ENCODE measurements around the gene ALDH1L1. TPM values are rescaled to one million over a fixed set of nuclear protein-coding genes. Genes with fewer than 3 reads are reported as not detected.

ALDH1L1 gene
- total RNA-seq, 1 donor from 2014 or later, result not detected

GRCh38 chr3:126060613-126061145 lies 119.7 kb downstream of the ALDH1L1 start:
- H3K9me3 Mint-ChIP-seq (ENCODE audit: unreplicated experiment), result peaks cover 6% of the 10 kb centered on the region
- H3K27ac Mint-ChIP-seq (ENCODE audit: unreplicated experiment), result no peak overlapping the region
- no peaks in the 10 kb centered on the region for H3K36me3 Mint-ChIP-seq (ENCODE audit: unreplicated experiment)
- DNase-seq, result no peak
- no peak overlapping the region for H3K4me3 Mint-ChIP-seq (ENCODE audit: unreplicated experiment)
- H3K4me1 Mint-ChIP-seq (ENCODE audit: low read depth, unreplicated experiment), result peaks cover 9% of the 10 kb centered on the region
- no peaks in the 10 kb centered on the region for H3K27me3 Mint-ChIP-seq (ENCODE audit: unreplicated experiment)
- no peak for TF ChIP-seq CTCF (IDR thresholded peaks at IDR 0.05; ENCODE audit: partially characterized antibody, unreplicated experiment)

GRCh38 chr3:126058666-126059065 lies 121.7 kb downstream of the ALDH1L1 start:
- no peak for DNase-seq
- Mint-ChIP-seq H3K9me3 (ENCODE audit: unreplicated experiment) (peaks cover 7% of the 10 kb centered on the region), H3K4me1 (ENCODE audit: low read depth, unreplicated experiment) (peaks cover 9% of the 10 kb centered on the region), H3K4me3 (ENCODE audit: unreplicated experiment) (no peak overlapping the region), H3K36me3 (ENCODE audit: unreplicated experiment) (no peaks in the 10 kb centered on the region), H3K27me3 (ENCODE audit: unreplicated experiment) (peaks cover 2% of the 10 kb centered on the region), H3K27ac (ENCODE audit: unreplicated experiment) (no peak overlapping the region)
- no peak for TF ChIP-seq CTCF (IDR thresholded peaks at IDR 0.05; ENCODE audit: partially characterized antibody, unreplicated experiment)

- no peaks in the 10 kb centered on the region for H3K36me3 Mint-ChIP-seq (ENCODE audit: unreplicated experiment)
- peaks cover 8% of the 10 kb centered on the region for H3K9me3 Mint-ChIP-seq (ENCODE audit: unreplicated experiment)
- no peak overlapping the region for H3K27ac Mint-ChIP-seq (ENCODE audit: unreplicated experiment)
- TF ChIP-seq CTCF (IDR thresholded peaks at IDR 0.05; ENCODE audit: partially characterized antibody, unreplicated experiment), result no peak
- H3K27me3 Mint-ChIP-seq (ENCODE audit: unreplicated experiment), result peaks cover 2% of the 10 kb centered on the region
- H3K4me3 Mint-ChIP-seq (ENCODE audit: unreplicated experiment), result no peak overlapping the region
- no peak for DNase-seq
- peaks cover 9% of the 10 kb centered on the region for H3K4me1 Mint-ChIP-seq (ENCODE audit: low read depth, unreplicated experiment)
Observed at GRCh38 chr3:126057936-126058335, 122.5 kb downstream of the ALDH1L1 start.

GRCh38 chr3:126057501-126057819 lies 122.9 kb downstream of the ALDH1L1 start:
- Mint-ChIP-seq H3K4me3 (ENCODE audit: unreplicated experiment) (no peak overlapping the region), H3K4me1 (ENCODE audit: low read depth, unreplicated experiment) (peaks cover 12% of the 10 kb centered on the region), H3K27ac (ENCODE audit: unreplicated experiment) (no peak overlapping the region), H3K27me3 (ENCODE audit: unreplicated experiment) (peaks cover 4% of the 10 kb centered on the region), H3K9me3 (ENCODE audit: unreplicated experiment) (peaks cover 10% of the 10 kb centered on the region), H3K36me3 (ENCODE audit: unreplicated experiment) (no peaks in the 10 kb centered on the region)
- TF ChIP-seq CTCF (IDR thresholded peaks at IDR 0.05; ENCODE audit: partially characterized antibody, unreplicated experiment), result no peak
- DNase-seq, result no peak

GRCh38 chr3:126056681-126057500 lies 123.5 kb downstream of the ALDH1L1 start:
- TF ChIP-seq CTCF (IDR thresholded peaks at IDR 0.05; ENCODE audit: partially characterized antibody, unreplicated experiment), result no peak
- Mint-ChIP-seq H3K4me1 (ENCODE audit: low read depth, unreplicated experiment) (peaks cover 14% of the 10 kb centered on the region), H3K4me3 (ENCODE audit: unreplicated experiment) (no peak overlapping the region), H3K27me3 (ENCODE audit: unreplicated experiment) (peaks cover 4% of the 10 kb centered on the region), H3K9me3 (ENCODE audit: unreplicated experiment) (peaks cover 10% of the 10 kb centered on the region), H3K36me3 (ENCODE audit: unreplicated experiment) (no peaks in the 10 kb centered on the region), H3K27ac (ENCODE audit: unreplicated experiment) (no peak overlapping the region)
- no peak for DNase-seq
